PC-3 (cell line): Measurements from ENCODE around the gene AGAP1. TPM values are rescaled to one million over a fixed set of nuclear protein-coding genes. Genes with fewer than 3 reads are reported as not detected.

Experiments
- ATAC-seq: fragments of 200-7000 bp; cut with Tn5 transposase; 2 replicates; pipeline ENCODE4 v1.9.1; 2020; ENCODE audit warnings: mild to moderate bottlenecking, moderate library complexity
- BruUV-seq: library from RNA; stranded (reverse); fragments of 400-500 nt; replicated peaks from 2 replicates; lab custom pipeline; 2021; lab: Mats Ljungman, UMichigan
- CTCF ChIA-PET: fragments of 300-600 bp; sonication (Branson Sonifier 250); formaldehyde crosslinking; loops from one replicate; lab custom pipeline; 2022; ENCODE audit warnings: antibody characterized with exemption; lab: Charles Lee
- POLR2A ChIA-PET: fragments of 300-600 bp; sonication (Branson Sonifier 250); formaldehyde crosslinking; loops from one replicate; lab custom pipeline; 2022; ENCODE audit warnings: antibody characterized with exemption; ENCODE audit not compliant: unreplicated experiment; lab: Charles Lee
- DNase-seq: peaks from one replicate; pipeline ENCODE4 v3.0.0-alpha.2; 2015
- H2AFZ ChIP-seq: fragments of 300-600 bp; sonication (generic); 2 replicates; pipeline ENCODE4 v1.6.0; 2016; ENCODE audit warnings: antibody characterized with exemption, low read length
- H3F3A ChIP-seq: fragments of 300-600 bp; sonication (generic); one replicate; pipeline ENCODE4 v1.6.0; 2017; ENCODE audit warnings: antibody characterized with exemption, low read length, control low read depth, mild to moderate bottlenecking; ENCODE audit not compliant: unreplicated experiment
- H3K27ac ChIP-seq: fragments of 300-600 bp; sonication (generic); 2 replicates; pipeline ENCODE4 v1.5.1; 2016; ENCODE audit warnings: mild to moderate bottlenecking, low read length
- H3K27me3 ChIP-seq: fragments of 300-600 bp; sonication (generic); 2 replicates; pipeline ENCODE4 v1.6.1; 2016; ENCODE audit warnings: low read length, mixed read lengths
- H3K36me3 ChIP-seq: fragments of 300-600 bp; sonication (generic); 2 replicates; pipeline ENCODE4 v1.6.1; 2016; ENCODE audit warnings: low read depth, mixed run types, low read length, mixed read lengths
- H3K4me1 ChIP-seq: fragments of 300-600 bp; sonication (generic); 2 replicates; pipeline ENCODE4 v1.5.1; 2016; ENCODE audit warnings: low read length; ENCODE audit not compliant: insufficient read depth
- H3K4me2 ChIP-seq: fragments of 300-600 bp; sonication (generic); 2 replicates; pipeline ENCODE4 v1.6.0; 2016; ENCODE audit warnings: low read length
- H3K4me3 ChIP-seq: fragments of 300-600 bp; sonication (generic); 2 replicates; pipeline ENCODE4 v1.5.1; 2016; ENCODE audit warnings: mild to moderate bottlenecking, low read length, mixed read lengths
- H3K79me2 ChIP-seq: fragments of 300-600 bp; sonication (generic); 2 replicates; pipeline ENCODE4 v1.6.1; 2017; ENCODE audit warnings: low read length, mixed read lengths
- H3K9ac ChIP-seq: fragments of 300-600 bp; sonication (generic); 2 replicates; pipeline ENCODE4 v1.6.0; 2016; ENCODE audit warnings: mild to moderate bottlenecking, low read length
- H3K9me2 ChIP-seq: fragments of 300-600 bp; sonication (generic); replicated peaks from 2 replicates; pipeline ENCODE4 v1.6.1; 2016; ENCODE audit warnings: mixed run types, low read length, mixed read lengths
- H3K9me3 ChIP-seq: fragments of 300-600 bp; sonication (generic); 2 replicates; pipeline ENCODE4 v1.6.1; 2016; ENCODE audit warnings: low read length, mixed read lengths
- H4K20me1 ChIP-seq: fragments of 300-600 bp; sonication (generic); 2 replicates; pipeline ENCODE4 v1.6.1; 2016; ENCODE audit warnings: low read length, mixed read lengths
- CTCF ChIP-seq: fragments of 300-600 bp; sonication (generic); conservative IDR thresholded peaks from 2 replicates; pipeline ENCODE4 v1.5.1; 2017; ENCODE audit warnings: antibody characterized with exemption, low read depth, mild to moderate bottlenecking, low read length
- EZH2 ChIP-seq: fragments of 300-600 bp; sonication (generic); IDR thresholded peaks from one replicate; pipeline ENCODE4 v1.6.1; 2017; ENCODE audit warnings: antibody characterized with exemption, mild to moderate bottlenecking, low read length; ENCODE audit not compliant: unreplicated experiment
- EZH2phosphoT487 ChIP-seq: fragments of 300-600 bp; sonication (generic); IDR thresholded peaks from 2 replicates; pipeline ENCODE4 v1.6.1; 2018; ENCODE audit warnings: mild to moderate bottlenecking, antibody characterized with exemption, low read length, borderline replicate concordance
- intact Hi-C: fragments of 100-400 bp; cut with micrococcal nuclease; formaldehyde crosslinking; loops from 2 replicates; pipeline ENCODE4 v1.9.0; 2023
- total RNA-seq: library from RNA; depleted of rRNA; stranded (reverse); fragments of >200 nt; gene quantifications from 2 replicates; pipeline ENCODE4 v1.2.3, GENCODE V29; 2014

The AGAP1 gene
- total RNA-seq, 1 experiment from 2014 or later, result 31.0 TPM

- no peak overlapping the region for H3K4me2 ChIP-seq
- BruUV-seq, result no TSS peak
- H4K20me1 ChIP-seq, result peaks cover 19% of the 10 kb centered on the region
- DNase-seq (peak; percentile 71), ATAC-seq (peak; percentile 98)
- no peaks in the 10 kb centered on the region for H3K36me3 ChIP-seq
- H3K27ac ChIP-seq, result no peak overlapping the region
- H3K9ac ChIP-seq, result no peak overlapping the region
- no peak overlapping the region for H3K4me3 ChIP-seq
- H2AFZ ChIP-seq, result no peak overlapping the region
- intact Hi-C loops, result loop anchor here (1.0 to 2.0 kb wide), 4 partner anchors 42 to 415 kb away; no protein-coding TSS in a partner anchor
- H3K27me3 ChIP-seq, result no peaks in the 10 kb centered on the region
- ChIA-PET CTCF (interaction anchor here (0.6 to 1.5 kb wide), 15 partner anchors 10 to 715 kb away, joined by 3 to 23 read pairs (median 4); no protein-coding TSS in a partner anchor), POLR2A (no interaction called here)
- H3K9me2 ChIP-seq, result no peaks in the 10 kb centered on the region
- H3F3A ChIP-seq, result no peaks in the 10 kb centered on the region
- peaks cover 97% of the 10 kb centered on the region for H3K79me2 ChIP-seq
- TF ChIP-seq EZH2phosphoT487 (no peak), CTCF (peak; percentile 83)
- peaks cover 8% of the 10 kb centered on the region; the same call in 1 of the 2 replicates for H3K4me1 ChIP-seq
- H3K9me3 ChIP-seq, result no peaks in the 10 kb centered on the region
These were observed 58.1 kb downstream of the AGAP1 start for GRCh38 chr2:235551965-235552364.

- H3K4me2 ChIP-seq, result no peak overlapping the region
- no peaks in the 10 kb centered on the region for H3K36me3 ChIP-seq
- no TSS peak for BruUV-seq
- peaks cover 8% of the 10 kb centered on the region; the same call in 1 of the 2 replicates for H3K4me1 ChIP-seq
- no peaks in the 10 kb centered on the region for H3K9me3 ChIP-seq
- H3K9ac ChIP-seq, result no peak overlapping the region
- H2AFZ ChIP-seq, result no peak overlapping the region
- no peaks in the 10 kb centered on the region for H3K27me3 ChIP-seq
- peaks cover 19% of the 10 kb centered on the region for H4K20me1 ChIP-seq
- no peak for TF ChIP-seq EZH2
- TF ChIP-seq EZH2phosphoT487, result no peak
- TF ChIP-seq CTCF, result no peak
- DNase-seq (no peak), ATAC-seq (no peak)
- H3K9me2 ChIP-seq, result no peaks in the 10 kb centered on the region
- ChIA-PET CTCF (interaction anchor here (0.6 to 1.5 kb wide), 2 partner anchors 41 to 999 kb away, joined by 3 to 23 read pairs; no protein-coding TSS in a partner anchor), POLR2A (no interaction called here)
- peaks cover 97% of the 10 kb centered on the region for H3K79me2 ChIP-seq
- no peaks in the 10 kb centered on the region for H3F3A ChIP-seq
- intact Hi-C loops, result loop anchor here (1.0 to 2.0 kb wide), 4 partner anchors 42 to 416 kb away; no protein-coding TSS in a partner anchor
- no peak overlapping the region for H3K4me3 ChIP-seq
- no peak overlapping the region for H3K27ac ChIP-seq
These were observed 58.8 kb downstream of the AGAP1 start for GRCh38 chr2:235552671-235553070.

GRCh38 chr2:235553291-235553690 is 59.4 kb downstream of the AGAP1 start:
- TF ChIP-seq EZH2phosphoT487, result no peak
- no peak for TF ChIP-seq EZH2
- no peak for TF ChIP-seq CTCF
- no peaks in the 10 kb centered on the region for H3K9me2 ChIP-seq
- H3K4me3 ChIP-seq, result no peak overlapping the region
- H3K79me2 ChIP-seq, result peaks cover 97% of the 10 kb centered on the region
- H3K9ac ChIP-seq, result no peak overlapping the region
- H3K4me1 ChIP-seq, result peaks cover 8% of the 10 kb centered on the region; the same call in 1 of the 2 replicates
- H3K27ac ChIP-seq, result no peak overlapping the region
- intact Hi-C loops, result loop anchor here (2.0 kb wide), 2 partner anchors 46 to 416 kb away; no protein-coding TSS in a partner anchor
- no peak overlapping the region for H2AFZ ChIP-seq
- CTCF ChIA-PET, result interaction anchor here (0.6 kb wide), 1 partner anchor 1000 kb away, joined by 3 read pairs; no protein-coding TSS in a partner anchor
- ATAC-seq, result no peak
- BruUV-seq, result no TSS peak
- DNase-seq, result no peak
- H3K4me2 ChIP-seq, result no peak overlapping the region
- H3K27me3 ChIP-seq, result no peaks in the 10 kb centered on the region
- H3K36me3 ChIP-seq, result no peaks in the 10 kb centered on the region
- no peaks in the 10 kb centered on the region for H3F3A ChIP-seq
- peaks cover 19% of the 10 kb centered on the region for H4K20me1 ChIP-seq
- no peaks in the 10 kb centered on the region for H3K9me3 ChIP-seq
- POLR2A ChIA-PET, result no interaction called here
